ENCODE data around the gene GSTM3. TPM values are rescaled to one million over a fixed set of nuclear protein-coding genes. Genes with fewer than 3 reads are reported as not detected.

The GSTM3 gene
- total and polyA plus RNA-seq, 10 of the 15 experiments (the other 5 are each of a cell fraction or from before 2014, with no cell fraction given), result not detected

DNA sequence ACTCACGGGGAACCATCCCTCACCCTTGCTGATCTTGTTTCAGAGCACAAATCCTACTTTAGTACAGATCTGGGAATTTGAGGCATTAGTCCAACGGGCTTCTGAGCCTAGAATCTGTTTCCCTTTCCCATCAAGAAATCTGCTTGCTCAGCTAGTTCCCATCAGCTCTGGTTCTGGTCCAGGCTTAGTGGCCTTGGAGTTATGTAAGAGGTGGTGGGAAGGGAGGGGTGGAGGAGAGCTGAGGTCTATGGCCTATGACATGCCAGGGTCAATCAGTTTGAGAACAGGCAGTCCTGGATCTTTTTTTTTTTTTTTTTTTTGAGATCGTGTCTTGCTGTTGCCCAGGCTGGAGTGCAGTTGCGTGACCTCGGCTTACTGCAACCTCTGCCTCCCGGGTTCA lies 49.1 kb downstream of the GSTM3 start (continued):
- TF ChIP-seq SMC3 (IDR thresholded peaks at IDR 0.05; ENCODE audit: borderline replicate concordance, low read length) (no peak), SMAD5 (IDR thresholded peaks at IDR 0.05; ENCODE audit: low read depth) (no peak), RUNX3 (IDR thresholded peaks at IDR 0.05; ENCODE audit: low read length) (no peak)

- Histone ChIP-seq H2AFZ (ENCODE audit: control insufficient read depth, low read depth, low read length) (no peak overlapping the region), H4K20me1 (ENCODE audit: control insufficient read depth, insufficient read depth) (no peaks in the 10 kb centered on the region), H3K4me1 (ENCODE audit: control insufficient read depth, insufficient read depth, low read length) (no peaks in the 10 kb centered on the region), H3K9ac (ENCODE audit: control insufficient read depth, insufficient read depth, low read length) (no peak overlapping the region), H3K36me3 (ENCODE audit: control insufficient read depth in 2 of 2, insufficient read depth in 2 of 2, low read length in 1 of 2) (no peaks in the 10 kb centered on the region), H3K27ac (ENCODE audit: control insufficient read depth, insufficient read depth) (no peak overlapping the region), H3K79me2 (ENCODE audit: control insufficient read depth, insufficient read depth, low read length) (no peaks in the 10 kb centered on the region), H3K4me3 (no peak overlapping the region), H3K27me3 (replicated peaks in 1 of 2; ENCODE audit: control insufficient read depth in 2 of 2, insufficient read depth in 2 of 2, low read length in 1 of 2) (no peaks in the 10 kb centered on the region), H3K9me3 (replicated peaks; ENCODE audit: control insufficient read depth, insufficient read depth, low read length) (no peaks in the 10 kb centered on the region; the same call in 2 of the 3 replicates), H3K4me2 (ENCODE audit: control insufficient read depth, insufficient read depth) (no peak overlapping the region)
- intact Hi-C loops (cut with micrococcal nuclease; ENCODE audit: unreplicated experiment), result loop anchor here (5.0 kb wide), 1 partner anchor 48 kb away; no protein-coding TSS in a partner anchor
- WGBS (ENCODE audit: insufficient coverage, insufficient replicate concordance, low lambda C conversion rate, missing lambda C conversion rate), result 100% methylated on average over 6 of the region's 6 CpGs
- ATAC-seq (no peak), FAIRE-seq (no peak), DNase-seq (ENCODE audit: low read depth, low spot score) (no peak)
- no TSS peak for BruUV-seq (replicated peaks)
- RAD21 ChIA-PET (ENCODE audit: unreplicated experiment), result no interaction called here
- CTCF ChIA-PET, result interaction anchor here (1.3 to 3.2 kb wide), 2 partner anchors 50 to 294 kb away, joined by 5 to 34 read pairs; partner anchors contain the start of gene AHCYL1
- POLR2A ChIA-PET, result no interaction called here
- SMC1A ChIA-PET (ENCODE audit: uncharacterized antibody, unreplicated experiment), result interaction anchor here (2.4 kb wide), 1 partner anchor 50 kb away, joined by 7 read pairs; no protein-coding TSS in a partner anchor
- in situ Hi-C loops (cut with MboI), result no loop called here
- TF ChIP-seq MAX (IDR thresholded peaks at IDR 0.05; ENCODE audit: low read depth, low read length) (no peak), ZNF384 (IDR thresholded peaks at IDR 0.05; ENCODE audit: borderline replicate concordance, low read depth, low read length) (no peak), FOXK2 (IDR thresholded peaks at IDR 0.05) (no peak), TCF3 (IDR thresholded peaks at IDR 0.05; ENCODE audit: borderline replicate concordance, insufficient read depth, low read depth, low read length) (no peak), CHD4 (IDR thresholded peaks at IDR 0.05) (no peak), SPI1 (IDR thresholded peaks at IDR 0.05; ENCODE audit: borderline replicate concordance, insufficient read depth, low read depth, low read length) (no peak), ZBTB40 (IDR thresholded peaks at IDR 0.05; ENCODE audit: borderline replicate concordance) (no peak), RFX5 (IDR thresholded peaks at IDR 0.05; ENCODE audit: low read depth, low read length) (no peak), BMI1 (IDR thresholded peaks at IDR 0.05; ENCODE audit: borderline replicate concordance) (no peak), ZBTB4 (CRISPR knock-in tag; IDR thresholded peaks at IDR 0.05) (no peak), NFYA (IDR thresholded peaks at IDR 0.05; ENCODE audit: borderline replicate concordance, low read depth, low read length) (no peak)
- TF ChIP-seq, protein P1, sequence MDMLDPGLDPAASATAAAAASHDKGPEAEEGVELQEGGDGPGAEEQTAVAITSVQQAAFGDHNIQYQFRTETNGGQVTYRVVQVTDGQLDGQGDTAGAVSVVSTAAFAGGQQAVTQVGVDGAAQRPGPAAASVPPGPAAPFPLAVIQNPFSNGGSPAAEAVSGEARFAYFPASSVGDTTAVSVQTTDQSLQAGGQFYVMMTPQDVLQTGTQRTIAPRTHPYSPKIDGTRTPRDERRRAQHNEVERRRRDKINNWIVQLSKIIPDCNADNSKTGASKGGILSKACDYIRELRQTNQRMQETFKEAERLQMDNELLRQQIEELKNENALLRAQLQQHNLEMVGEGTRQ (IDR thresholded peaks at IDR 0.05; ENCODE audit: borderline replicate concordance, low read depth, low read length), result no peak
These were observed 50.9 kb downstream of the GSTM3 start for GRCh38 chr1:109689844-109690405.

Data from GM12878 (cell line).